ENCODE measurements around the gene ZBTB9.
A peak's percentile ranks its signal among the peaks of the same experiment; 100 is the strongest.

Gene ZBTB9

DNA sequence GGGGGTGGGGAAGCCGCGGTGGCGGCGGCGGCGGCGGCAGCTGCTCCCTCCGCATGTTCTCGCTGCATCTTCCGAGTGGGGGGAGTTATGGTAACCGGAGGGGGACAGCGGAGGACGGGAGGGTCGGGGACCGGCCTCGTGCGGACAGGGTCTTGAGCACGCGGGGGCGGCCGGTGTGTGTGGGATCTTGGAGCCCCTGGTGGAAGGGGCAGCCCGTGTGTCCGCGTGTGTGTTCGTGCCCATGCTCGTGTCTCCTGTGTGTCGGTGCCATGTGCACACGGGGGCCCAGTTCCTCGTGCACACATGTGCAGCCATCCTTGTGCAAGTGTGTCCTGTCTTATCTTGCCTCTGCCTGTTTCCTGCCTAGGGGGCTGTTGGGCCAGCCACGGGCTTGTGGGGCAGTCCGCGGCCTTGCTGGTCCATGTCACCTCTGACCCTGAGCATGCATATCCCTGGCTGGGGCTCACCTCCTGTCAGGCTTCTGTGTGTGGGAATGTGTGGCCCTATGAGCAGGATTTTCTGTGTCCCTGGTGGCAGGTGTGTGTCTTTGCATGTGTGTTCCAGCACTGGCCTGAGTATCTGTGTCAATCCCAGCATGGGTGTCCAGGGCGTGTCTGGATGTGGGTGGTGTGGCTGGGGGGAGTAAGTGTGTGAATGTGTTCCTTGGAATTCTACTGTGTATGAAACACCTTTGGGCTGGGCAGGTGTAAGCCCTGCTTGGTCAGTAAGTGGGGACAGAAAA is 26.0 kb upstream of the ZBTB9 start:
- H3K9me2 ChIP-seq (replicated peaks; ENCODE audit: insufficient read depth, low read length): no peaks in the 10 kb centered on the region
- H2AFZ ChIP-seq (ENCODE audit: low read length): peak overlapping the region; percentile 78
- peaks cover 28% of the 10 kb centered on the region for H3K4me1 ChIP-seq (ENCODE audit: low read length)

DNA sequence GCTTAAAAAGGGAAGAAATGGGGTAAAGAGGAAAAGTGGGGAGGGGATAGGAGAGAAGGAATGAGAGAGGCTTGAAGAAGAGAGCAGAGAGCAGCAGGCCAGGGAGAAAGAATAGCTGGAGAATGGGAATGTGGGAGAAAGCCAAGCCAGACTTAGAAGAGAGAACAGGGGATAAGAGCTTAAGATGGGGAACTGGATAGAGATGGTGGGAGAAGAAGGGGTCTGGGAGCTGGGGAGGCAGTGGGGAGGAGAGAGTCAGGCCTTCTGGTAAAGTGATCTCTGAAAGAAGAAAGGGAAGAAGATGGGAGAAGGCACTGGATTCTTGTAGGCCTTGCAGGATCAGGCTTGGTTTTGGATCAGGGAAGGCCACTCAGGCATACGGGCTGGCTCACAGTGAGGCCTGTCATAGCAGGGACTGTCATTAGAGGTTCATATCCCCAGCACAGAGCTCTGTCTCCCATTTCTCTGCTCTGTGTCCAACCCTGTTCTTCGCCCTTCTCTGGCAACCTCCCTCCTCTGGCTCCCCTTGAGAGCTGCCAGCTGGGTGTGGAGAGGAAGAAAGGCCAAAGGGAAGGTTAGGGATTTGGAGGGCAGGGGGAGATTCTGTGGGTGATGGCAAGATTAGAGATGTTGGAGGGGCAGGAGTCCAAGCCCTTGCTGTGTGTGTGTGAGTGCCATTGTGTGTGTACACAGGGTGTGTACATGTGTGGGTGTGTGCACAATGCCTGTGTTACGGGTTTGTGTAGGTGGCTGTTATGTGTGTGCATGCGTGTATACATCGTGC is 25.2 kb upstream of the ZBTB9 start:
- H3K79me2 ChIP-seq (ENCODE audit: low read length): no peaks in the 10 kb centered on the region
- H3K4me3 ChIP-seq (ENCODE audit: low read length): no peak overlapping the region
- no peak overlapping the region for H3K9ac ChIP-seq (ENCODE audit: low read length)
- peaks cover 28% of the 10 kb centered on the region for H3F3A ChIP-seq (ENCODE audit: insufficient read depth, low read length)
- no peak overlapping the region for H3K4me2 ChIP-seq (ENCODE audit: low read depth, low read length)
- H3K27ac ChIP-seq (ENCODE audit: low read length): no peak overlapping the region
- H3K36me3 ChIP-seq (replicated peaks; ENCODE audit: insufficient read depth, low read length): no peaks in the 10 kb centered on the region
- H2AFZ ChIP-seq (ENCODE audit: low read length): no peak overlapping the region
- no peak for TF ChIP-seq EZH2phosphoT487 (IDR thresholded peaks at IDR 0.05; ENCODE audit: low read length)
- TF ChIP-seq CTCF (IDR thresholded peaks at IDR 0.05; ENCODE audit: low read length): no peak
- H3K27me3 ChIP-seq (replicated peaks; ENCODE audit: insufficient read depth, low read length): peaks cover 1% of the 10 kb centered on the region; the same call in 1 of the 2 replicates
- H3K9me2 ChIP-seq (replicated peaks; ENCODE audit: insufficient read depth, low read length): no peaks in the 10 kb centered on the region
- peaks cover 28% of the 10 kb centered on the region for H3K4me1 ChIP-seq (ENCODE audit: low read length)
- DNase-seq: no peak
- no peaks in the 10 kb centered on the region for H3K9me3 ChIP-seq (replicated peaks; ENCODE audit: insufficient read depth, low read length)
- no peaks in the 10 kb centered on the region for H4K20me1 ChIP-seq (ENCODE audit: insufficient read depth, low read length)

More for the DNA sequence above, 26.0 kb upstream of the ZBTB9 start:
- Histone ChIP-seq H3K9me3 (replicated peaks; ENCODE audit: insufficient read depth, low read length) (no peaks in the 10 kb centered on the region), H4K20me1 (ENCODE audit: insufficient read depth, low read length) (no peaks in the 10 kb centered on the region), H3K27ac (ENCODE audit: low read length) (no peak overlapping the region), H3K9ac (ENCODE audit: low read length) (peak overlapping the region; percentile 44; the same call in 1 of the 2 replicates), H3K27me3 (replicated peaks; ENCODE audit: insufficient read depth, low read length) (peaks cover 9% of the 10 kb centered on the region), H3K36me3 (replicated peaks; ENCODE audit: insufficient read depth, low read length) (no peaks in the 10 kb centered on the region), H3F3A (ENCODE audit: insufficient read depth, low read length) (peaks cover 28% of the 10 kb centered on the region), H3K4me2 (ENCODE audit: low read depth, low read length) (peak overlapping the region; percentile 80; the same call in 1 of the 2 replicates), H3K4me3 (ENCODE audit: low read length) (peak overlapping the region; percentile 55), H3K79me2 (ENCODE audit: low read length) (no peaks in the 10 kb centered on the region)
- peak; percentile 42 for DNase-seq
- TF ChIP-seq CTCF (IDR thresholded peaks at IDR 0.05; ENCODE audit: low read length) (peak; percentile 54), EZH2phosphoT487 (IDR thresholded peaks at IDR 0.05; ENCODE audit: low read length) (no peak), EZH2 (optimal IDR thresholded peaks at IDR 0.05; ENCODE audit: low read depth, low read length) (no peak)

GRCh38 chr6:33429750-33430052 is 24.7 kb upstream of the ZBTB9 start:
- H3K27ac ChIP-seq (ENCODE audit: low read length): no peak overlapping the region
- TF ChIP-seq CTCF (IDR thresholded peaks at IDR 0.05; ENCODE audit: low read length) (no peak), EZH2 (optimal IDR thresholded peaks at IDR 0.05; ENCODE audit: low read depth, low read length) (no peak), EZH2phosphoT487 (IDR thresholded peaks at IDR 0.05; ENCODE audit: low read length) (no peak)
- peaks cover 27% of the 10 kb centered on the region for H3K4me1 ChIP-seq (ENCODE audit: low read length)
- H3K9me3 ChIP-seq (replicated peaks; ENCODE audit: insufficient read depth, low read length): no peaks in the 10 kb centered on the region
- H3K36me3 ChIP-seq (replicated peaks; ENCODE audit: insufficient read depth, low read length): no peaks in the 10 kb centered on the region
- no peak overlapping the region for H3K4me2 ChIP-seq (ENCODE audit: low read depth, low read length)
- no peak for DNase-seq
- H3K9me2 ChIP-seq (replicated peaks; ENCODE audit: insufficient read depth, low read length): no peaks in the 10 kb centered on the region
- no peaks in the 10 kb centered on the region for H3K27me3 ChIP-seq (replicated peaks; ENCODE audit: insufficient read depth, low read length)
- no peak overlapping the region for H3K9ac ChIP-seq (ENCODE audit: low read length)
- H4K20me1 ChIP-seq (ENCODE audit: insufficient read depth, low read length): no peaks in the 10 kb centered on the region
- H3K4me3 ChIP-seq (ENCODE audit: low read length): no peak overlapping the region
- H3F3A ChIP-seq (ENCODE audit: insufficient read depth, low read length): peaks cover 28% of the 10 kb centered on the region
- H3K79me2 ChIP-seq (ENCODE audit: low read length): no peaks in the 10 kb centered on the region
- no peak overlapping the region for H2AFZ ChIP-seq (ENCODE audit: low read length)
